Tibial artery (tissue), 4 donors: ENCODE measurements around the gene GPR61.

ENCODE experiments used
- DNase-seq, 2 donors: peaks; one replicate each; pipeline ENCODE4 v3.0.0-alpha.2; 2019
- H3K27ac ChIP-seq, 2 donors: fragments of 200-600 bp; sonication (generic) in 1 of 2; 1 replicate in 1 of 2; 2 replicates in 1 of 2; pipeline ENCODE4 v1.5.1; 2018 to 2019; ENCODE audit warnings: mild to moderate bottlenecking in 1 of 2
- H3K27me3 ChIP-seq, 2 donors: fragments of 200-600 bp; sonication (generic) in 1 of 2; one replicate each; pipeline versions ENCODE4 v1.5.1 to v1.6.0; 2016 to 2019
- H3K36me3 ChIP-seq, 3 donors: fragments of 200-600 bp; sonication (generic) in 2 of 3; one replicate each; pipeline ENCODE4 v1.5.1; 2016 to 2019; ENCODE audit warnings: mild to moderate bottlenecking in 2 of 3
- H3K4me1 ChIP-seq, 4 donors: fragments of 200-600 bp; sonication (generic) in 2 of 4; 1 replicate in 3 of 4; 2 replicates in 1 of 4; pipeline ENCODE4 v1.5.1; 2016 to 2019
- H3K4me3 ChIP-seq, 2 donors: fragments of 200-600 bp; sonication (generic) in 1 of 2; 1 replicate in 1 of 2; 2 replicates in 1 of 2; pipeline ENCODE4 v1.5.1; 2018 to 2019; ENCODE audit warnings: mild to moderate bottlenecking in 2 of 2
- H3K9me3 ChIP-seq, 3 donors: fragments of 200-600 bp; sonication (generic) in 1 of 3; one replicate each; pipeline ENCODE4 v1.5.1; 2016 to 2019
- intact Hi-C: fragments of 100-400 bp; cut with DNase I; formaldehyde crosslinking; loops from one replicate; pipeline ENCODE4 v1.15.0; 2023; ENCODE audit warnings: low total_unique reads
- TF ChIP-seq, protein P1 (sequence below), 2 experiments: fragments of 200-600 bp in 1 of 2; fragments of 450-650 bp in 1 of 2; IDR thresholded peaks; one replicate each; pipeline ENCODE4 v1.5.1; 2017 to 2019; ENCODE audit warnings: antibody characterized with exemption in 2 of 2, mild to moderate bottlenecking in 1 of 2, moderate library complexity in 1 of 2

Gene GPR61

GRCh38 chr1:109570414-109570813, 30.7 kb downstream of the GPR61 start:
- peaks cover 0 to 8% (median 0%) of the 10 kb centered on the region in 3 donors for H3K36me3 ChIP-seq
- DNase-seq, result no peak
- intact Hi-C loops, result no loop called here
- no peak overlapping the region for H3K27ac ChIP-seq
- no peaks in the 10 kb centered on the region for H3K9me3 ChIP-seq
- H3K4me3 ChIP-seq, result no peak overlapping the region
- no peaks in the 10 kb centered on the region for H3K27me3 ChIP-seq
- TF ChIP-seq, protein P1, sequence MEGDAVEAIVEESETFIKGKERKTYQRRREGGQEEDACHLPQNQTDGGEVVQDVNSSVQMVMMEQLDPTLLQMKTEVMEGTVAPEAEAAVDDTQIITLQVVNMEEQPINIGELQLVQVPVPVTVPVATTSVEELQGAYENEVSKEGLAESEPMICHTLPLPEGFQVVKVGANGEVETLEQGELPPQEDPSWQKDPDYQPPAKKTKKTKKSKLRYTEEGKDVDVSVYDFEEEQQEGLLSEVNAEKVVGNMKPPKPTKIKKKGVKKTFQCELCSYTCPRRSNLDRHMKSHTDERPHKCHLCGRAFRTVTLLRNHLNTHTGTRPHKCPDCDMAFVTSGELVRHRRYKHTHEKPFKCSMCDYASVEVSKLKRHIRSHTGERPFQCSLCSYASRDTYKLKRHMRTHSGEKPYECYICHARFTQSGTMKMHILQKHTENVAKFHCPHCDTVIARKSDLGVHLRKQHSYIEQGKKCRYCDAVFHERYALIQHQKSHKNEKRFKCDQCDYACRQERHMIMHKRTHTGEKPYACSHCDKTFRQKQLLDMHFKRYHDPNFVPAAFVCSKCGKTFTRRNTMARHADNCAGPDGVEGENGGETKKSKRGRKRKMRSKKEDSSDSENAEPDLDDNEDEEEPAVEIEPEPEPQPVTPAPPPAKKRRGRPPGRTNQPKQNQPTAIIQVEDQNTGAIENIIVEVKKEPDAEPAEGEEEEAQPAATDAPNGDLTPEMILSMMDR (IDR thresholded peaks at IDR 0.05), result no peak
- H3K4me1 ChIP-seq, result peaks cover 0 to 58% (median 13%) of the 10 kb centered on the region in 4 donors

DNA sequence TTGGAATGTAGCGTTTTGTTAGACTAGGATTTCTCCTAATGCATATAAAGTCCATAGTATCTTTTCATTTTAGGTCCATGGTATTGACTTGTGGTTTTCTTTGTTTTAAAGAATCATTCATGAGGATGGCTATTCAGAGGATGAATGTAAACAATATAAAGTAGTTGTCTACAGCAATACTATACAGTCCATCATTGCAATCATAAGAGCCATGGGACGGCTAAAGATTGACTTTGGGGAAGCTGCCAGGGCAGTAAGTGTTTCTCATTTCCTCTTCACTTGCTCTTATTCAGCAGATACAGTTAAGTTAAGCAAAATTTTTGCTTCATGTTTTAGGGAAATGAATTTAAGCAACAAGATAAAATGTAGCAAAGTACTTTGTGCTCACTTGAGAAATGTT, 34.1 kb downstream of the GPR61 start:
- Histone ChIP-seq H3K27me3 (no peaks in the 10 kb centered on the region), H3K36me3 (peaks cover 0 to 21% (median 0%) of the 10 kb centered on the region in 3 donors), H3K4me3 (no peak overlapping the region), H3K9me3 (no peaks in the 10 kb centered on the region), H3K27ac (no peak overlapping the region), H3K4me1 (peaks cover 0 to 33% (median 9%) of the 10 kb centered on the region in 4 donors)
- intact Hi-C loops, result no loop called here
- DNase-seq, result no peak
- TF ChIP-seq, protein P1 (IDR thresholded peaks at IDR 0.05), result no peak

DNA sequence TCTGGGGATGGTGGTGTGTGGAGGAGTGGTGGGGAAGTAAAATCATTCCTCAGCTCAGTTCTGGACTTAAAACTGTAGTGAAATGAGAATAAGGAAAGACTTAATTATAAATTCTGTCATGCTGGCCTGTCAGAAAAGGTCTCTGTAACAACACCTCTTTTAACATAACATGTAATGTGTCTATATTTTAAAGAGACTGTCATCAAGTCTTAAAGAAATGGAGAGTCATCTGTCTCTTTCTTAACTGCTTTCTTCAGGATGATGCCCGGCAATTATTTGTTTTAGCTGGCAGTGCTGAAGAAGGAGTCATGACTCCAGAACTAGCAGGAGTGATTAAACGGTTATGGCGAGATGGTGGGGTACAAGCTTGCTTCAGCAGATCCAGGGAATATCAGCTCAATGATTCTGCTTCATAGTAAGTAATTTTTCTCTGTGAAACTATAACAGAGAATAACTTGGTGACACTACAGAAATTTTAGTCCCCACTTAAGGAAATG, 39.3 kb downstream of the GPR61 start:
- H3K4me3 ChIP-seq, result no peak overlapping the region
- TF ChIP-seq, protein P1 (IDR thresholded peaks at IDR 0.05), result no peak
- no peak for DNase-seq
- no peaks in the 10 kb centered on the region for H3K27me3 ChIP-seq
- H3K36me3 ChIP-seq, result peaks cover 33 to 56% (median 35%) of the 10 kb centered on the region in 3 donors
- H3K4me1 ChIP-seq, result peaks cover 0 to 21% (median 10%) of the 10 kb centered on the region in 4 donors
- intact Hi-C loops, result no loop called here
- H3K27ac ChIP-seq, result peak overlapping the region; percentile 55 to 58
- no peaks in the 10 kb centered on the region for H3K9me3 ChIP-seq

DNA sequence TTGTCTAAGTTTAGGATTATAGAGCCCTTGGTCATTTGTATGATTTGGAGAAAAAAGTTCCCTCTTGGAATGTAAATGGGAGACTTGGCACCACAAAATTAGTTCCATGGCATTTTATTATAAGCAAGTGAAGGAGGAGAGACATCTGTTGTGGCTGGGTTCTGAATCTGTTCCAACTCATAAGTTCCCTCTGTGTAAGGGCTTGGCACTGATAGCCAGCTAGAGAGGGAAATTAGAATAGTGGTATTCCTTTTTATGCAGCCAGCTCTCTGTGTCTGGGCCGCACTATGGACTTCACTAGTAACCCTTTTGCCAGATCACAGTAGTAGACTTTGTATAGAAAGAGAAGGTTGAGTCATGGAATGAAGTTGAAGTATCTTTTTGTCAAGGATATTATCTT, 39.8 kb downstream of the GPR61 start:
- intact Hi-C loops, result no loop called here
- no peaks in the 10 kb centered on the region for H3K9me3 ChIP-seq
- no peaks in the 10 kb centered on the region for H3K27me3 ChIP-seq
- TF ChIP-seq, protein P1 (IDR thresholded peaks at IDR 0.05), result no peak
- peaks cover 0 to 21% (median 10%) of the 10 kb centered on the region in 4 donors for H3K4me1 ChIP-seq
- H3K36me3 ChIP-seq, result peaks cover 38 to 59% (median 39%) of the 10 kb centered on the region in 3 donors
- no peak for DNase-seq
- no peak overlapping the region for H3K4me3 ChIP-seq
- peak overlapping the region; percentile 55 to 58 for H3K27ac ChIP-seq

- peaks cover 60 to 65% (median 64%) of the 10 kb centered on the region in 3 donors for H3K36me3 ChIP-seq
- DNase-seq, result no peak
- TF ChIP-seq, protein P1 (IDR thresholded peaks at IDR 0.05), result no peak
- H3K4me3 ChIP-seq, result no peak overlapping the region
- H3K4me1 ChIP-seq, result peaks cover 0 to 21% (median 10%) of the 10 kb centered on the region in 4 donors
- no peak overlapping the region for H3K27ac ChIP-seq
- H3K27me3 ChIP-seq, result no peaks in the 10 kb centered on the region
- H3K9me3 ChIP-seq, result no peaks in the 10 kb centered on the region
- intact Hi-C loops, result no loop called here
These were observed 42.3 kb downstream of the GPR61 start for GRCh38 chr1:109582021-109582420.
